Aorta (tissue), 5 donors: ENCODE data around the gene RXRA. TPM values are rescaled to one million over a fixed set of nuclear protein-coding genes. Genes with fewer than 3 reads are reported as not detected.

ENCODE experiments used
- ATAC-seq: fragments of 200-7000 bp; cut with Tn5 transposase; one replicate; pipeline ENCODE4 v1.9.1; 2022; ENCODE audit warnings: moderate library complexity; ENCODE audit not compliant: low FRiP score
- DNase-seq, 2 donors: peaks; one replicate each; pipeline ENCODE4 v3.0.0-alpha.2; 2020
- H3K27ac ChIP-seq, 2 donors: one replicate each; pipeline ENCODE4 v1.5.1; 2013; ENCODE audit warnings: low read length in 2 of 2, mild to moderate bottlenecking in 2 of 2, moderate library complexity in 2 of 2, control low read depth in 1 of 2, inconsistent platforms in 1 of 2, low read depth in 1 of 2
- H3K27me3 ChIP-seq, 2 donors: one replicate each; pipeline ENCODE4 v1.6.1; 2013; ENCODE audit warnings: control low read depth in 1 of 2, low read length in 1 of 2, mild to moderate bottlenecking in 1 of 2, moderate library complexity in 1 of 2; ENCODE audit not compliant: insufficient read depth in 2 of 2, control insufficient read depth in 1 of 2
- H3K36me3 ChIP-seq, 2 donors: one replicate each; pipeline ENCODE4 v1.6.1; 2013; ENCODE audit warnings: control low read depth in 1 of 2, low read length in 1 of 2, mild to moderate bottlenecking in 1 of 2; ENCODE audit not compliant: insufficient read depth in 2 of 2, control insufficient read depth in 1 of 2
- H3K4me1 ChIP-seq, 2 donors: one replicate each; pipeline ENCODE4 v1.6.1; 2013; ENCODE audit warnings: low read length in 2 of 2, control low read depth in 1 of 2, mild to moderate bottlenecking in 1 of 2, moderate library complexity in 1 of 2; ENCODE audit not compliant: insufficient read depth in 2 of 2, control insufficient read depth in 1 of 2
- H3K4me3 ChIP-seq, 2 donors: one replicate each; pipeline ENCODE4 v1.5.1; 2013; ENCODE audit warnings: low read length in 2 of 2, control low read depth in 1 of 2, mild to moderate bottlenecking in 1 of 2
- H3K9me3 ChIP-seq: one replicate; pipeline ENCODE4 v1.6.1; 2013; ENCODE audit warnings: mild to moderate bottlenecking, low read length; ENCODE audit not compliant: control insufficient read depth
- WGBS, 2 donors: extraction: QIAGEN DNeasy Blood & Tissue Kit; methylation state at CpG; one replicate each; pipeline ENCODE4 v1.1.7; 2013; 5-methylcytosine and 5-hydroxymethylcytosine counted together
- intact Hi-C, 2 donors: fragments of 100-400 bp; cut with DNase I; formaldehyde crosslinking; loops; one replicate each; pipeline versions ENCODE4 v1.14.2 to v1.15.0; 2022
- polyA plus RNA-seq, 2 donors: library from polyadenylated mRNA; stranded (reverse); fragments of 200-250 nt; gene quantifications; one replicate each; pipeline ENCODE4 v1.2.3, GENCODE V29; 2013
- total RNA-seq, 2 donors: library from RNA; stranded (reverse); fragmentation: NEBNext Ultra II Directional; extraction: Animal tissue kit (Norgen Biotek cat#: 25700); gene quantifications; one replicate each; pipeline ENCODE4 v1.2.1, GENCODE V29; 2021
- donor health status: healthy with polysubstance abuse.
- donor health status: Bipolar disorder and iron deficiency.
- donor health status: DM: no; HTN: no; CAD: no.
- donor health status: DM: no; HTN: no; CAD: no.
- donor health status: DM: yes; HTN: yes; CAD: no.

Gene RXRA
- total and polyA plus RNA-seq, 4 donors = 17.7 to 67.8 (median 32.7) TPM

- intact Hi-C loops = no loop called here
- peaks cover 0 to 2% of the 10 kb centered on the region in 2 donors for H3K36me3 ChIP-seq
- DNase-seq (no peak), ATAC-seq (no peak)
- H3K27ac ChIP-seq = no peak overlapping the region
- no peaks in the 10 kb centered on the region for H3K9me3 ChIP-seq
- H3K4me1 ChIP-seq = no peaks in the 10 kb centered on the region
- no peak overlapping the region for H3K4me3 ChIP-seq
- no peaks in the 10 kb centered on the region for H3K27me3 ChIP-seq
- 97% methylated on average over 21 of the region's 21 CpGs for WGBS, 2 donors
Observed at GRCh38 chr9:134429481-134429880, 103.2 kb downstream of the RXRA start.

GRCh38 chr9:134431095-134431494 lies 104.8 kb downstream of the RXRA start:
- intact Hi-C loops = loop anchor here (5.0 to 10.0 kb wide), 3 partner anchors 54 to 106 kb away; partner anchors contain the start of gene RXRA (in 1 of the 2)
- H3K4me1 ChIP-seq = no peaks in the 10 kb centered on the region
- peaks cover 0 to 2% of the 10 kb centered on the region in 2 donors for H3K36me3 ChIP-seq
- ATAC-seq (no peak), DNase-seq (no peak)
- no peaks in the 10 kb centered on the region for H3K27me3 ChIP-seq
- H3K4me3 ChIP-seq = no peak overlapping the region
- 81 to 86% methylated on average over 6 of the region's 6 CpGs for WGBS, 2 donors
- H3K27ac ChIP-seq = no peak overlapping the region
- H3K9me3 ChIP-seq = no peaks in the 10 kb centered on the region

GRCh38 chr9:134431626-134432025 lies 105.4 kb downstream of the RXRA start:
- H3K9me3 ChIP-seq = no peaks in the 10 kb centered on the region
- no peaks in the 10 kb centered on the region for H3K4me1 ChIP-seq
- H3K36me3 ChIP-seq = peaks cover 0 to 2% of the 10 kb centered on the region in 2 donors
- H3K4me3 ChIP-seq = no peak overlapping the region
- no peaks in the 10 kb centered on the region for H3K27me3 ChIP-seq
- intact Hi-C loops = loop anchor here (5.0 to 10.0 kb wide), 3 partner anchors 54 to 107 kb away; partner anchors contain the start of gene RXRA (in 1 of the 2)
- no peak for ATAC-seq
- H3K27ac ChIP-seq = no peak overlapping the region
- DNase-seq = no peak
- WGBS, 2 donors = 87 to 96% methylated on average over 16 of the region's 16 CpGs

- ATAC-seq = no peak
- H3K4me1 ChIP-seq = no peaks in the 10 kb centered on the region
- DNase-seq = no peak
- H3K27me3 ChIP-seq = no peaks in the 10 kb centered on the region
- H3K4me3 ChIP-seq = no peak overlapping the region
- H3K9me3 ChIP-seq = no peaks in the 10 kb centered on the region
- intact Hi-C loops = loop anchor here (5.0 to 10.0 kb wide), 3 partner anchors 55 to 108 kb away; partner anchors contain the start of gene RXRA (in 1 of the 2)
- peaks cover 0 to 2% of the 10 kb centered on the region in 2 donors for H3K36me3 ChIP-seq
- WGBS, 2 donors = 78 to 83% methylated on average over 14 of the region's 14 CpGs
- H3K27ac ChIP-seq = no peak overlapping the region
Observed at GRCh38 chr9:134432471-134432870, 106.2 kb downstream of the RXRA start.

DNA sequence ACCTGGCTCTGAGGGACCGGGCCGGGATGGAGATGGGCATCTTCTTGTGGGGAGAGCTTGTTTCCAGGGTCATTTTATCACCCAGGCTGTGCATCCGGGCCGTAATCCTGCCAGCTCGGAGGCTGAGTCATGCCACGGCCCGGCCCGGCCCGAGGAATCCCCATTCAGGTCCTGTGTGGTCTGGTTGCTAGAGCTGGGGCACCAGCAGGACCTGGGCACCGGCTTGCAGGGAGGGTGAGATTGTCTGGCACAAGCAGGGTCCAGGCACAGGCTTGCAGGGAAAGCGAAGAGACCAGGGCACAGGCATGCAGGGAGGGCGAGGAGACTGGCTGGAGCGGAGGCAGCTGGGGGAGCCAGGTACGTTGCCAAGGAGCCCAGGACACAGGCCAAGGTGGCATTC lies 106.8 kb downstream of the RXRA start:
- no peak overlapping the region for H3K27ac ChIP-seq
- no peaks in the 10 kb centered on the region for H3K4me1 ChIP-seq
- H3K36me3 ChIP-seq = peaks cover 0 to 2% of the 10 kb centered on the region in 2 donors
- H3K9me3 ChIP-seq = no peaks in the 10 kb centered on the region
- intact Hi-C loops = loop anchor here (5.0 to 10.0 kb wide), 3 partner anchors 56 to 108 kb away; partner anchors contain the start of gene RXRA (in 1 of the 2)
- no peaks in the 10 kb centered on the region for H3K27me3 ChIP-seq
- WGBS, 2 donors = 11 to 17% methylated on average over 14 of the region's 14 CpGs
- DNase-seq (peak in 1 of 2 donors; percentile 89), ATAC-seq (no peak)
- no peak overlapping the region for H3K4me3 ChIP-seq

- intact Hi-C loops = loop anchor here (2.0 to 10.0 kb wide), 5 partner anchors 21 to 109 kb away; partner anchors contain the start of gene RXRA (in 2 of the 2)
- Histone ChIP-seq H3K27me3 (no peaks in the 10 kb centered on the region), H3K4me1 (no peaks in the 10 kb centered on the region), H3K9me3 (no peaks in the 10 kb centered on the region), H3K27ac (peak overlapping the region in 1 of 2 donors; percentile 53), H3K4me3 (no peak overlapping the region), H3K36me3 (peaks cover 0 to 2% of the 10 kb centered on the region in 2 donors)
- no peak for DNase-seq
- no peak for ATAC-seq
- WGBS, 2 donors = 75% methylated on average over 30 of the region's 30 CpGs
Observed at GRCh38 chr9:134433909-134434882, 107.9 kb downstream of the RXRA start.

DNA sequence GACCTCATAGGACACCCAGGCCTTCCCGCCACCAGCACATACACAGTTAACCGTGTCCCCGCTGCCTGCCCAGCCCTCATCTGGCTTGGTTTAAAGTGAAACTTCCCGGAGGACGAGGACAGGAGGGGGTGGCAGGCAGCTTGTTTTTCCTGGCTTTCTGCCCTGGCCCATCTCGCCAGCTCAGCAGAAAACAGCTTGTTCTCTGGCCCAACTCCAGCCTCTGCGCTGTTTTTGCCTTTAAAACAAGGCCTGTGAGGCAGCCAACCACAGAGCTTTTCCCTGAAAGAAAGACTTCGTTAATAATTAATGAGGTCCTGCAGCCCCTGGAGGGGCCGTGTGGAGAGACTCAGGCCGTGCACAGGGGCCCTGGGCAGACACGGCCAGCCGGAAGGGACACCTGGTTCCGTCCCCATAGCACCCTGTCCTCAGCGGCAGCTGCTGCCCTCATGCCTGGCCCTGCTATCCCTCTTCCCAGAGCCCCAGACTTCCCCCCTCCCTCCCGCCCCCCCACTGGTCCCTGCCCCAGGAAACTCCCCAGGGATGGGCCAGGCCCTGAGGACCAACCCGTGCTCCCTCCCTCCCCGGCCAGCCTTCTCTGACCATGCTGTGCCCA lies 108.7 kb downstream of the RXRA start:
- ATAC-seq (peak; percentile 86), DNase-seq (peak; percentile 97 to 98)
- no peaks in the 10 kb centered on the region for H3K9me3 ChIP-seq
- peak overlapping the region in 1 of 2 donors; percentile 38 for H3K27ac ChIP-seq
- 2 to 3% methylated on average over 17 of the region's 17 CpGs for WGBS, 2 donors
- no peaks in the 10 kb centered on the region for H3K27me3 ChIP-seq
- no peaks in the 10 kb centered on the region for H3K36me3 ChIP-seq
- H3K4me3 ChIP-seq = no peak overlapping the region
- intact Hi-C loops = loop anchor here (2.0 to 10.0 kb wide), 5 partner anchors 22 to 110 kb away; partner anchors contain the start of gene RXRA (in 2 of the 2)
- H3K4me1 ChIP-seq = no peaks in the 10 kb centered on the region

- no peaks in the 10 kb centered on the region for H3K4me1 ChIP-seq
- ATAC-seq = no peak
- H3K9me3 ChIP-seq = no peaks in the 10 kb centered on the region
- peak overlapping the region in 1 of 2 donors; percentile 10 for H3K27ac ChIP-seq
- no peak for DNase-seq
- no peaks in the 10 kb centered on the region for H3K27me3 ChIP-seq
- intact Hi-C loops = loop anchor here (2.0 to 10.0 kb wide), 4 partner anchors 23 to 111 kb away; partner anchors contain the start of gene RXRA (in 2 of the 2)
- WGBS, 2 donors = 24 to 30% methylated on average over 17 of the region's 17 CpGs
- H3K36me3 ChIP-seq = no peaks in the 10 kb centered on the region
- no peak overlapping the region for H3K4me3 ChIP-seq
Observed at GRCh38 chr9:134435550-134436378, 109.5 kb downstream of the RXRA start.
